Smooth muscle cell (in vitro differentiated cells): ENCODE measurements around the gene PARP11. TPM values are rescaled to one million over a fixed set of nuclear protein-coding genes. Genes with fewer than 3 reads are reported as not detected.

Source experiments
- DNase-seq: peaks from one replicate; lab custom pipeline; 2025; ENCODE audit not compliant: unreplicated experiment; lab: John Stamatoyannopoulos, UW
- H2AFZ ChIP-seq: fragments of 200-600 bp; sonication (generic); 2 replicates; pipeline ENCODE4 v1.6.0; 2016; ENCODE audit warnings: antibody characterized with exemption, low read depth, mild to moderate bottlenecking
- H3F3A ChIP-seq: fragments of 200-600 bp; sonication (generic); 2 replicates; pipeline ENCODE4 v1.6.0; 2017; ENCODE audit warnings: antibody characterized with exemption, low read depth
- H3K27ac ChIP-seq: fragments of 200-600 bp; sonication (generic); 2 replicates; pipeline ENCODE4 v1.5.1; 2016; ENCODE audit warnings: low read depth, mild to moderate bottlenecking
- H3K27me3 ChIP-seq: fragments of 200-600 bp; sonication (generic); 2 replicates; pipeline ENCODE4 v1.6.1; 2016; ENCODE audit warnings: low read depth, mild to moderate bottlenecking
- H3K36me3 ChIP-seq: fragments of 200-600 bp; sonication (generic); 2 replicates; pipeline ENCODE4 v1.5.1; 2016; ENCODE audit warnings: low read depth
- H3K4me1 ChIP-seq: fragments of 200-600 bp; sonication (generic); 2 replicates; pipeline ENCODE4 v1.5.1; 2016; ENCODE audit warnings: low read depth
- H3K4me2 ChIP-seq: fragments of 200-600 bp; sonication (generic); 2 replicates; pipeline ENCODE4 v1.6.0; 2016; ENCODE audit warnings: mild to moderate bottlenecking
- H3K4me3 ChIP-seq: fragments of 200-600 bp; sonication (generic); 2 replicates; pipeline ENCODE4 v1.5.1; 2016; ENCODE audit warnings: mild to moderate bottlenecking
- H3K79me2 ChIP-seq: fragments of 200-600 bp; sonication (generic); 2 replicates; pipeline ENCODE4 v1.6.0; 2016; ENCODE audit warnings: low read depth, mild to moderate bottlenecking
- H3K9ac ChIP-seq: fragments of 200-600 bp; sonication (generic); 2 replicates; pipeline ENCODE4 v1.6.0; 2016; ENCODE audit warnings: low read depth
- H3K9me3 ChIP-seq: fragments of 200-600 bp; sonication (generic); replicated peaks from 2 replicates; pipeline ENCODE4 v1.5.1; 2016; ENCODE audit warnings: low read depth
- H4K20me1 ChIP-seq: fragments of 200-600 bp; sonication (generic); 2 replicates; pipeline ENCODE4 v1.6.0; 2016; ENCODE audit warnings: low read depth
- CTCF ChIP-seq: fragments of 200-600 bp; sonication (generic); IDR thresholded peaks from 2 replicates; pipeline ENCODE4 v1.5.1; 2017; ENCODE audit warnings: borderline replicate concordance, mild to moderate bottlenecking, antibody characterized with exemption; ENCODE audit not compliant: insufficient read depth, poor library complexity, severe bottlenecking
- WGBS: methylation state at CpG from one replicate; pipeline ENCODE4 v1.1.7; 2016; ENCODE audit warnings: low lambda C conversion rate; 5-methylcytosine and 5-hydroxymethylcytosine counted together
- polyA plus RNA-seq: library from polyadenylated mRNA; unstranded; fragments of >200 nt; fragmentation: Nextera tagmentation; extraction: Ambion mirVana; gene quantifications from 2 replicates; pipeline ENCODE4 v1.2.1, GENCODE V29; 2016
- total RNA-seq: library from RNA; depleted of rRNA; stranded (reverse); fragments of >200 nt; gene quantifications from 2 replicates; pipeline ENCODE4 v1.2.3, GENCODE V29; 2014

PARP11 gene
- total and polyA plus RNA-seq, 2 experiments from 2014 or later: 6.1 to 9.6 TPM

DNA sequence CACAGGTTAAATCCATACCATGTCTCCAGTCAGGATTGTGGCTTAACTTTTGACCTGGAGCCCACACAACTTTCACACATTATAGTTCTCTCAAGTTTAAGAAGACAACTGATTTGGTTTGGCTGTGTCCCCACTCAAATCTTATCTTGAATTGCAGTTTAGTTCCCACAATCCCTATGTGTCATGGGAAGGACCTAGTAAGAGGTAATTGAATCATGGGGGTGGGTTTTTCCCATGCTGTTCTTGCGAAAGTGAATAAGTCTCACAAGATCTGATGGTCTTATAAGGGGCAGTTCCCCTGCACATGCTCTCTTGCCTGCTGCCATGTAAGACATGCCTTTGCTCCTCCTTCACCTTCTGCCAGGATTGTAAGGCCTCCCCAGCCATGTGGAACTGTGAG, 38.2 kb upstream of the PARP11 start:
- H3K4me3 ChIP-seq: no peak overlapping the region
- no peaks in the 10 kb centered on the region for H3K27me3 ChIP-seq
- no peak for DNase-seq
- no peak for TF ChIP-seq CTCF
- no peaks in the 10 kb centered on the region for H3K36me3 ChIP-seq
- H3F3A ChIP-seq: peaks cover 10% of the 10 kb centered on the region
- WGBS: 86% methylated on average over 1 of the region's 1 CpG
- H3K4me1 ChIP-seq: no peaks in the 10 kb centered on the region
- no peak overlapping the region for H2AFZ ChIP-seq
- H3K79me2 ChIP-seq: no peaks in the 10 kb centered on the region
- H3K9me3 ChIP-seq: no peaks in the 10 kb centered on the region
- no peaks in the 10 kb centered on the region for H4K20me1 ChIP-seq
- no peak overlapping the region for H3K27ac ChIP-seq
- no peak overlapping the region for H3K9ac ChIP-seq
- no peak overlapping the region for H3K4me2 ChIP-seq

DNA sequence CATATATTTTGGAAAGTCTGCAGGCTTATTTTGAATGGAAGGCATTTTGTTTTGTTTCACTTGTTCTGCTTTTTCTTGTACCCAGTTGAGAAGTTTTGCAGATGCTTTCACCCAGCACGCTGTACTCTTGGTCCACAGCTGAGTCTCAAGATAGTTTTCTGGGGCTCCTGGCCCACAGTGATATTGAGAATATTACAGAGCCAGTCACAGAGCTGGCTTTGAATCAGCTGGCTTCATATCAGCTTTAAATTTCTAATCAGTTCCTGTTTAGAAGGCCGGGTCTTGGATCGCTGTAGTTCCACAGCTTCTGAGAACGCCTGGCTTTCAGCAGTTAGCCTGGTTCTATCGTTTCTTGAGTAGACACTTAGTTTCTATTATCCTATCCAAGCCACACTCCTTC, 32.5 kb upstream of the PARP11 start:
- no peak for TF ChIP-seq CTCF
- no peaks in the 10 kb centered on the region for H3K4me1 ChIP-seq
- H2AFZ ChIP-seq: no peak overlapping the region
- H3F3A ChIP-seq: no peaks in the 10 kb centered on the region
- no peak overlapping the region for H3K4me3 ChIP-seq
- H3K36me3 ChIP-seq: no peaks in the 10 kb centered on the region
- 86% methylated on average over 5 of the region's 5 CpGs for WGBS
- H3K27me3 ChIP-seq: no peaks in the 10 kb centered on the region
- H3K4me2 ChIP-seq: no peak overlapping the region
- no peaks in the 10 kb centered on the region for H4K20me1 ChIP-seq
- no peaks in the 10 kb centered on the region for H3K79me2 ChIP-seq
- no peaks in the 10 kb centered on the region for H3K9me3 ChIP-seq
- H3K27ac ChIP-seq: no peak overlapping the region
- H3K9ac ChIP-seq: no peak overlapping the region
- DNase-seq: no peak

DNA sequence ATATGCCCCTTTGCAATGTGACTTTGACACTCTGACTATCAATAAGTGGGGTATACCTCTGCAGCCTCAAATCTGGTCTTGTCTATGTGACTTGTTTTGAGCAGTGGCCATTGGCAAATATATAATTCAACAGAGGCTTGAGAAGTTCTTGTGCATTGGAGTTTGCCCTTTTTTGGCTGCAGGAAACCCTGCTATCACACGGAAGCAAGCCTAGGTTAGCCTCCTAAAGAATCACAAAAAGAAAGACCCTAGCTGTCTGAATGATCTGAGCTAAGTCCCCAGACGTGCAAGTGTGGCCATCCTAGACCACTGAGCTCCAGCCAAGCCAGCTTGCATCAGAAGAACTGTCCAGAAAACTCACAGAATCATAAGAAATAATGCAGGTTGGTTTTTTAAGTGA, 31.8 kb upstream of the PARP11 start:
- H3K4me2 ChIP-seq: no peak overlapping the region
- no peaks in the 10 kb centered on the region for H4K20me1 ChIP-seq
- H3F3A ChIP-seq: no peaks in the 10 kb centered on the region
- no peak for TF ChIP-seq CTCF
- no peak overlapping the region for H3K4me3 ChIP-seq
- no peak overlapping the region for H2AFZ ChIP-seq
- no peak overlapping the region for H3K27ac ChIP-seq
- no peaks in the 10 kb centered on the region for H3K79me2 ChIP-seq
- H3K36me3 ChIP-seq: no peaks in the 10 kb centered on the region
- 81% methylated on average over 2 of the region's 2 CpGs for WGBS
- no peaks in the 10 kb centered on the region for H3K4me1 ChIP-seq
- no peak overlapping the region for H3K9ac ChIP-seq
- DNase-seq: no peak
- no peaks in the 10 kb centered on the region for H3K9me3 ChIP-seq
- H3K27me3 ChIP-seq: no peaks in the 10 kb centered on the region

GRCh38 chr12:3902921-3903320, 29.7 kb upstream of the PARP11 start:
- no peaks in the 10 kb centered on the region for H3K36me3 ChIP-seq
- no peaks in the 10 kb centered on the region for H4K20me1 ChIP-seq
- no peaks in the 10 kb centered on the region for H3K9me3 ChIP-seq
- no peaks in the 10 kb centered on the region for H3K79me2 ChIP-seq
- no peaks in the 10 kb centered on the region for H3K27me3 ChIP-seq
- no peak overlapping the region for H3K9ac ChIP-seq
- H3K4me1 ChIP-seq: no peaks in the 10 kb centered on the region
- H2AFZ ChIP-seq: no peak overlapping the region
- no peak for DNase-seq
- TF ChIP-seq CTCF: no peak
- H3F3A ChIP-seq: no peaks in the 10 kb centered on the region
- no peak overlapping the region for H3K4me3 ChIP-seq
- H3K27ac ChIP-seq: no peak overlapping the region
- no peak overlapping the region for H3K4me2 ChIP-seq
